GM21390 (cell line): ENCODE data around the gene DAPK2.
"Not testable (repeated sequence)": the region's sequence is repeated elsewhere in the genome, so short reads cannot be mapped to it uniquely, and the experiment has no call there.

Source experiments
- ATAC-seq: cut with Tn5 transposase; IDR thresholded peaks from one replicate; pipeline ENCODE4 v1.9.1; 2021; ENCODE audit not compliant: unreplicated experiment

The DAPK2 gene

GRCh38 chr15:64046421-64047153 lies at the start of gene DAPK2:
Gene DAPK2 (minus strand): TSS chr15:64046485. CDS start chr15:64040261, 6,224 bp downstream.
- peak; percentile 71 for ATAC-seq

GRCh38 chr15:64095431-64095794 lies 49.1 kb upstream of the DAPK2 start:
- no peak for ATAC-seq

GRCh38 chr15:64093627-64094417 lies 47.5 kb upstream of the DAPK2 start, which contains the start of gene CIAO2A:
Gene CIAO2A (minus strand): TSS chr15:64093838. CDS start chr15:64093768, 70 bp downstream.
- ATAC-seq, result peak; percentile 63

GRCh38 chr15:64092864-64093626 lies 46.8 kb upstream of the DAPK2 start:
- ATAC-seq, result no peak

DNA sequence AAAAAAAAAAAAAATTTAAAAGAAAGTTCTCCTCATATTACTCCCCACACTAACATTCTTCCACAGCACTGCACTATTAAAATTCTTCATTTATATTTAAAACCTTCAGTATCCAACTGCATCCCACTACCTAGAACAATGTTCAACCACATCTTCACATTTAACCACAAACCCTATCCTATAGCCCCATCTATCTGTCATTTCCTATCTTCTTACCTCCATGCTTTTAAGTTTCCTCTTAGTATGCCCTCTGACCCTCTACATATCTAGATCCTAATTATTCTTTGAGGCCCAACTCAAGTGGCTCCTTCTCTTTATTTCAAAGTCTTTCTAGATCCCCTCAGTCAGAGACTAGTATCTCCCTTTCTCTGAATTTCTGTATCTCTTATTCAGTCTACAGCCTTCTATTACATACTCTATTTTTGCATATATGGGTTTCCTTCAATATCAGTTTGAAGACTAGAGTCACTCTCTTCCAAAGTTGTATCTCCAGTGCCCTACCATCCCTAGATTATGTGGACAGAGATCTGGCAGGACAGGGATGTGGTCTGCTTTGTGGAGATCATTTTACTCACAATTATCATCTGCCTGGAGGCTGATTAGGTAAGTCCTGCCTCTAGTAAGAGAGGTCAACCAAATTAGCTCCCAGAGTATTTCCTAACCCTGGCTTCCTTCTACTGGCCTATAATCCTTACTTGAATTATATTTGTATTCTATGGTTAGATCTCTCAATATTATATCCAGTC lies 46.0 kb upstream of the DAPK2 start:
- ATAC-seq, result no peak

- no peak for ATAC-seq
Measured at GRCh38 chr15:64090527-64090926, 44.2 kb upstream of the DAPK2 start.

DNA sequence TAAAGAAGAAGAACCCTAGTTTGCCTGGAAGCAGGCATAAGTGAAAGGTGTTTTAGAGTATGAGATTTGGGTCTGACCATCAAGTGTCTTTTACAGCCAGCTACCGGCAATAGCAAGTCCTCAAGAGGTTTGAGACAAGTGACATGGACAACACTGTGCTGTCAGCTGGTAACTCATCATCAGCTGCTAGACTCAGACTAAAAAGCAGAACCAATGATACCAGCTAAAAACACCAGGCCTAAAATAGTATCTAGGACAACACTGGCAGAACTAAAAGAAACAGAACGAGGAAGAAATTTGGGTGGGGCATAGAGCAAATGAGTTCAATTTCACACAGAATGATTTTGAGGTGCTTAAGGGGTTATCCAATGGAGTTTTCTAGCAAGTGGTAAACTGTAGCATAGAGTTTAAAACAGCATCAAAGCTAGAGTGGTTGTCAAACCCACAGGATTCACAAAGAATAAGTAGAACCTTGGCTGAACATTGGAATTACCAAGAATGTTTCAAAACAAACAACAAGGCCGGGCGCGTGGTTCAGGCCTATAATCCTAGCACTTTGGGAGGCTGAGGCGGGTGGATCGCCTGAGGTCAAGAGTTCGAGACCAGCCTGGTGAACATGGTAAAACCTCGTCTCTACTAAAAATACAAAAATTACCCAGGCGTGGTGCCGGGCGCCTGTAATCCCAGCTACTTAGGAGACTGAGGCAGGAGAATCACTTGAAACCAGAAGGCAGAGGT lies 43.4 kb upstream of the DAPK2 start:
- ATAC-seq, result no peak

GRCh38 chr15:64082757-64083156 lies 36.5 kb upstream of the DAPK2 start:
- ATAC-seq, result no peak

DNA sequence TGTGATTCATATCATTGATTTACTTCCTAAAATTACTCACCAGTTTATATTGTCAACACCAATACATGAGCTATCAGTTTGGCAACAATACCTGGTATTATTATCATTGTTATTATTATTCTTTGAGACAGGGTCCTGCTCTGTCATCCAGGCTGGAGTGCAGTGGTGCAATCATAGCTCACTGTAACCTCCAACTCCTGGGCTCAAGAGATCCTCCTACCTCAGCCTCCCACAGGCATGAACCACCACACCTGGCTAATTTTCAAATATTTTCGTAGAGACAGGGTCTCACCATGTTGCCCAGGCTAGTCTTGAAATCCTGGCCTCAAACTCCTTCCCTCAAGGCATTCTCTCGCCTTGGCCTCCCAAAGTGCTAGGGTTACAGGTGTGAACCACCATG lies 27.2 kb upstream of the DAPK2 start:
- ATAC-seq, result not testable (repeated sequence)

DNA sequence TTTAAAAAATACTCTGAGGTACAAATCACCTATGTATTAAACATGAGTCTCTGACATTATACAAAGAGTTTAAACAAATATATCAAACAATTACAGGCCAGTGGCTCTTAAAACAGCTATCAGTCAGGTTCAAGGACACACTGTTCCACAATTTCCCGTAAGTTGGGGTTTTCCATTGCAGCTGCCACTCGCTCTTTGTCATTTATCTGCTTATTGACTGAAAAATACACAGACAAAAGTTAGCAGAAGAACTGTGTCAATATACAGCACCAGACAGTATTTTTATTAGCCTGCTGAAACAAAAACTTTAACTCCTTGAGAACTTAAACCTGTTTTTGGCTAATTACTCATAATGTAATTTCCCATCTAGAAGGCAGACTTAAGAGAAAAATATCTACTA lies 26.5 kb upstream of the DAPK2 start:
- no peak for ATAC-seq

GRCh38 chr15:64071931-64072765 lies 25.9 kb upstream of the DAPK2 start:
- ATAC-seq, result no peak

DNA sequence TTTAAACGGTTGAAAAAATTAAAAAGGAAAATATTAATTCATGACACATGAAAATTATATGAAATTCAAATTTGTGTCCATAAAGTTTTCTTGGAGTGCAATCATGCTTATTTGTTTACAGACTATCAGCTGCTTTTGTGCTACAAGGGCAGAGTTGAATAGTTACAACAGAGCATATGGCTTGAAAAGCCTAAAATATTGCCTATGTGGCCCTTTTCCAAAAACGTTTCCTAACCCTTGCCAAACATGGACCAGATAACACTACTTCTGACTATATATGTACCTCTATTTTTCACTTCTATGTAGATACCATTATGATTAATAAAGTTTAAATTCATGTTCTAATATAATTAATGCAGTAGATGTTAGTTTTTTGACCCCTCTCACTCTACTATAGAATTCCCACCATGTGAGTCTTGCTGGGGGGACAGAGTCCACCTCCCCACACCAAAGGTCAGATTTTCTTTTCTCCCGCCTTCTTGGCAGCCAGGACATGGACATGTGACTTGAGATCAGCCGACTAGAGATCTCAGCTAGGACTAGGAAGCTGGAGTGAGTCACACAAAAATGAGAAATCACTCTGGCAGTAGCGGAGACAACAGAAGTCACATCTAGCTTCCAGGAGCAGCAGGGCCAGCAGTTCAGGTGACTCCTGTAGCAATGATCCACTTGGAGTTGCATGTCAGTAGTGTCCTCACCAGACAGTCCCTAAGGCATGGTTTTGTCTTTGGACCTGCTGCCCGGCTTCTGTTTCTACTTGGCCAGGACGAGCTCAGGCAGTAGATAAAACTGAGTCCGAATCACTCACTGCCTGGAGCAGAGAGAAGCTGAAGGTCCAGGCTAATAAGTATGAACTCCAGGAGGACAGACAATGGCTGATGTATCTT lies 24.9 kb upstream of the DAPK2 start:
- ATAC-seq, result no peak

DNA sequence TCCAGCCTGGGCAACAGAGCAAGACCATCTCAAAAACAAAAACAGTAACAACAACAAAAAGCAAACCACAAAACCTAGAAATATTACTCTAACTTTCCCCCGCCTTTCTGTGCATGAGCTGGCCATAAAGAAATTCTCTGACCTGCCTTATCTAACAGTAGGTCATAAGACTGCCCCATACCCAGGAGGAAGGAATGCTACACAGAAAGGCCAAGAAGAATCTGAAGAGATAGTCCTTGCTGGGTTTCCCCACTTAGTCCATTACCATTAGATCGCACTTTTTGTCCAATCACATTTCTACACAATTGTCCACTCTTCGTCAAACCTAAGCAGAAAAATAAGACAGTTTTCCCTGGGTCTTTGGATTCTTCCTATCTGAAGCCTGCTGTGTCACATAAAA lies 23.8 kb upstream of the DAPK2 start:
- ATAC-seq, result no peak

- no peak for ATAC-seq
Measured at GRCh38 chr15:64068133-64068532, 21.8 kb upstream of the DAPK2 start.

- ATAC-seq, result no peak
Measured at GRCh38 chr15:64067564-64068030, 21.3 kb upstream of the DAPK2 start.

DNA sequence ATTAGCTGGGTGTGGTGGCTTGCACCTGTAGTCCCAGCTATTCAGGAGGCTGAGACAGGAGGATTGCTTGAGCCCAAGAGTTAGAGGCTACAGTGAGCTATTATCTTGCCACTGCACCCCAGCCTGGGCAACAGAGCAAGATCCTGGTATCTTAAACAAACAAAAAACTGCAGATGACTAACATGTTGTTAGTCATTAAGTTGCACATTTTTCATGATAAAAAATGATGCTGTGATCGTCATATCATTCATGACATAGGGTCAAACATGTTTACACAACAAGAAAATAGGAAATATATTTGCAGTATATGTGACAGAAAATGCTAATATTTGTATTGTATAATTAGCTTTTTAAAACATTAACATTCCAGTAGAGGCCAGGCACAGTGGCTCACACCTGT lies 20.2 kb upstream of the DAPK2 start:
- ATAC-seq, result no peak

GRCh38 chr15:64060716-64061115 lies 14.4 kb upstream of the DAPK2 start:
- ATAC-seq, result no peak

- ATAC-seq, result not testable (repeated sequence)
Measured at GRCh38 chr15:64059104-64059503, 12.8 kb upstream of the DAPK2 start.
